ENCODE data around the gene CLEC4D.
"Not testable (repeated sequence)": the region's sequence is repeated elsewhere in the genome, so short reads cannot be mapped to it uniquely, and the experiment has no call there.

Gene CLEC4D

GRCh38 chr12:8513256-8513655 is at the start of gene CLEC4D:
Gene CLEC4D, plus strand, starts transcription at chr12:8513503. Its CDS starts 230 bp downstream, at chr12:8513733.
- no peak for DNase-seq

- no peak for DNase-seq
These were observed 47.9 kb upstream of the CLEC4D start for GRCh38 chr12:8465301-8465996.

GRCh38 chr12:8466241-8466640 is 47.1 kb upstream of the CLEC4D start:
- no peak for DNase-seq

GRCh38 chr12:8471090-8471489 is 42.2 kb upstream of the CLEC4D start:
- DNase-seq: no peak

- DNase-seq: no peak
These were observed 37.6 kb upstream of the CLEC4D start for GRCh38 chr12:8475508-8476203.

GRCh38 chr12:8482571-8483061 is 30.7 kb upstream of the CLEC4D start:
- DNase-seq: no peak

GRCh38 chr12:8483079-8483478 is 30.2 kb upstream of the CLEC4D start:
- no peak for DNase-seq

- DNase-seq: no peak
These were observed 21.4 kb upstream of the CLEC4D start for GRCh38 chr12:8491646-8492530.

GRCh38 chr12:8493084-8493483 is 20.2 kb upstream of the CLEC4D start:
- peak in 2 of 58 donors; percentile 2 to 3 for DNase-seq

GRCh38 chr12:8495671-8496070 is 17.6 kb upstream of the CLEC4D start:
- DNase-seq: not testable (repeated sequence)

GRCh38 chr12:8496074-8496473 is 17.2 kb upstream of the CLEC4D start:
- DNase-seq: not testable (repeated sequence)

- DNase-seq: no peak
These were observed 13.7 kb upstream of the CLEC4D start for GRCh38 chr12:8499616-8500015.

GRCh38 chr12:8501720-8502119 is 11.6 kb upstream of the CLEC4D start:
- no peak for DNase-seq

- no peak for DNase-seq
These were observed 9.0 kb upstream of the CLEC4D start for GRCh38 chr12:8504351-8504750.

GRCh38 chr12:8507596-8507995 is 5.7 kb upstream of the CLEC4D start:
- DNase-seq: no peak

- no peak for DNase-seq
These were observed 5.1 kb upstream of the CLEC4D start for GRCh38 chr12:8508223-8508622.

GRCh38 chr12:8508910-8509841 is 4.1 kb upstream of the CLEC4D start:
- DNase-seq: no peak

- DNase-seq: no peak
These were observed 4.7 kb downstream of the CLEC4D start for GRCh38 chr12:8517971-8518370.

GRCh38 chr12:8519171-8519570 is 5.9 kb downstream of the CLEC4D start:
- DNase-seq: no peak

- DNase-seq: no peak
These were observed 14.2 kb downstream of the CLEC4D start for GRCh38 chr12:8527250-8528130.
